Psoas muscle (tissue), 8 donors: ENCODE data around the gene GDPD1. TPM values are rescaled to one million over a fixed set of nuclear protein-coding genes. Genes with fewer than 3 reads are reported as not detected.

Experiments
- ATAC-seq, 4 donors: fragments of 200-7000 bp; cut with Tn5 transposase; one replicate each; pipeline ENCODE4 v1.9.1; 2020; ENCODE audit warnings: moderate library complexity in 3 of 4, mild to moderate bottlenecking in 2 of 4
- DNase-seq, 2 donors: peaks; one replicate each; pipeline ENCODE4 v3.0.0-alpha.2; 2020
- H3K27ac ChIP-seq: fragments of 200-600 bp; one replicate; pipeline ENCODE4 v1.8.0; 2022
- H3K27me3 ChIP-seq, 3 donors: fragments of 200-600 bp in 1 of 3; one replicate each; pipeline versions ENCODE4 v1.6.1 to v1.8.0; 2013 to 2022; ENCODE audit warnings: low read length in 2 of 3, mild to moderate bottlenecking in 2 of 3, moderate library complexity in 1 of 3; ENCODE audit not compliant: insufficient read depth in 3 of 3
- H3K36me3 ChIP-seq, 2 donors: fragments of 200-600 bp in 1 of 2; one replicate each; pipeline versions ENCODE4 v1.6.1 to v1.8.0; 2013 to 2022; ENCODE audit warnings: low read depth in 1 of 2, mild to moderate bottlenecking in 1 of 2, moderate library complexity in 1 of 2; ENCODE audit not compliant: insufficient read depth in 1 of 2
- H3K4me1 ChIP-seq: fragments of 200-600 bp; one replicate; pipeline ENCODE4 v1.8.0; 2022
- H3K4me3 ChIP-seq: fragments of 200-600 bp; one replicate; pipeline ENCODE4 v1.8.0; 2022; ENCODE audit warnings: mild to moderate bottlenecking
- H3K9me3 ChIP-seq: fragments of 200-600 bp; one replicate; pipeline ENCODE4 v1.8.0; 2022
- CTCF ChIP-seq: fragments of 200-600 bp; IDR thresholded peaks from one replicate; pipeline ENCODE4 v1.8.0; 2022; ENCODE audit warnings: antibody characterized with exemption
- WGBS, 3 donors: extraction: QIAGEN DNeasy Blood & Tissue Kit; methylation state at CpG; one replicate each; pipeline versions ENCODE4 v1.1.6 to v1.1.7; 2013; 5-methylcytosine and 5-hydroxymethylcytosine counted together
- intact Hi-C, 2 donors: fragments of 100-400 bp; cut with DNase I; formaldehyde crosslinking; loops; one replicate each; pipeline versions ENCODE4 v1.11.0 to v1.14.2; 2022
- polyA plus RNA-seq, 3 donors: library from polyadenylated mRNA; stranded (reverse); fragments of 200-250 nt; gene quantifications; one replicate each; pipeline ENCODE4 v1.2.3, GENCODE V29; 2013
- total RNA-seq, 4 donors: library from RNA; stranded (reverse); fragmentation: NEBNext Ultra II Directional in 2 of 4; extraction: Animal tissue kit (Norgen Biotek cat#: 25700) in 2 of 4; gene quantifications; one replicate each; pipeline versions ENCODE4 v1.2.1 to v1.2.4, GENCODE V29; 2021 to 2023
- donor health status: healthy with polysubstance abuse.
- donor health status: DM: no; HTN: no; CAD: no; lungs with moderate emphysema.
- donor health status: Bipolar disorder and iron deficiency.
- donor health status: healthy.
- donor health status: DM: yes; HTN: yes; CAD: no.
- donor health status: DM: no; HTN: no; CAD: no.
- donor health status: DM: no; HTN: no; CAD: no.
- donor health status: DM: yes; HTN: yes; CAD: no.

The GDPD1 gene
- total and polyA plus RNA-seq, 7 donors = 0.25 to 2.3 (median 0.99) TPM

- H3K4me1 ChIP-seq = no peaks in the 10 kb centered on the region
- peaks cover 0 to 4% of the 10 kb centered on the region in 2 donors for H3K36me3 ChIP-seq
- H3K4me3 ChIP-seq = no peak overlapping the region
- peak in 1 of 4 donors; percentile 21 for ATAC-seq
- 55 to 66% (median 65%) methylated on average over 2 of the region's 2 CpGs for WGBS, 3 donors
- no peaks in the 10 kb centered on the region for H3K9me3 ChIP-seq
- intact Hi-C loops = no loop called here
- H3K27me3 ChIP-seq = no peaks in the 10 kb centered on the region
- TF ChIP-seq CTCF = no peak
- no peak overlapping the region for H3K27ac ChIP-seq
- DNase-seq = no peak
These were observed 36.8 kb downstream of the GDPD1 start for GRCh38 chr17:59257101-59257500.

- WGBS, 3 donors = 90 to 91% (median 90%) methylated on average over 2 of the region's 2 CpGs
- no peak for DNase-seq
- no peak for TF ChIP-seq CTCF
- Histone ChIP-seq H3K9me3 (no peaks in the 10 kb centered on the region), H3K27me3 (no peaks in the 10 kb centered on the region), H3K27ac (no peak overlapping the region), H3K4me1 (no peaks in the 10 kb centered on the region), H3K4me3 (no peak overlapping the region), H3K36me3 (no peaks in the 10 kb centered on the region)
- ATAC-seq = no peak
- intact Hi-C loops = no loop called here
These were observed 40.4 kb downstream of the GDPD1 start for GRCh38 chr17:59260722-59261121.

- Histone ChIP-seq H3K27me3 (no peaks in the 10 kb centered on the region), H3K4me3 (no peak overlapping the region), H3K27ac (no peak overlapping the region), H3K4me1 (no peaks in the 10 kb centered on the region), H3K36me3 (peaks cover 0 to 20% of the 10 kb centered on the region in 2 donors), H3K9me3 (no peaks in the 10 kb centered on the region)
- no peak for TF ChIP-seq CTCF
- DNase-seq (no peak), ATAC-seq (no peak)
- intact Hi-C loops = no loop called here
- WGBS, 3 donors = 76 to 86% (median 84%) methylated on average over 4 of the region's 4 CpGs
These were observed 46.4 kb downstream of the GDPD1 start for GRCh38 chr17:59266745-59267144.

DNA sequence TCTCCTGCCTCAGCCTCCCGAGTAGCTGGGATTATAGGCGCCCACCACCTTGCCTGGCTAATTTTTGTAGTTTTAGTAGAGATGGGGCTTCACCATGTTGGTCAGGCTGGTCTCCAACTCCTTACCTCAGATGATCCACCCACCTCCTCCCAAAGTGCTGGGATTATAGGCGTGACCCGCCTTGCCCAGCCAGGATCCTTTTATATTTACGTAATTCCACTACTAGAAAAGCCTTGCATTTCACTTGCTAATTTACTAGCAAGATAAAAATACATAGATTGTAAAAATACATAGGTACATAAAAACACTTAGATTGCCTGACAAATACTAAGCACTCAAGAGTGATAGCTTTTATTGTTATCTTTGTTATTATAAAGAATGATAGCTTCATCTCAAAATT lies 47.5 kb downstream of the GDPD1 start:
- H3K4me3 ChIP-seq = no peak overlapping the region
- ATAC-seq = no peak
- 91 to 95% (median 92%) methylated on average over 5 of the region's 5 CpGs for WGBS, 3 donors
- H3K4me1 ChIP-seq = no peaks in the 10 kb centered on the region
- no peak for DNase-seq
- H3K9me3 ChIP-seq = no peaks in the 10 kb centered on the region
- H3K36me3 ChIP-seq = peaks cover 0 to 25% of the 10 kb centered on the region in 2 donors
- no peak overlapping the region for H3K27ac ChIP-seq
- TF ChIP-seq CTCF = no peak
- intact Hi-C loops = no loop called here
- no peaks in the 10 kb centered on the region for H3K27me3 ChIP-seq

DNA sequence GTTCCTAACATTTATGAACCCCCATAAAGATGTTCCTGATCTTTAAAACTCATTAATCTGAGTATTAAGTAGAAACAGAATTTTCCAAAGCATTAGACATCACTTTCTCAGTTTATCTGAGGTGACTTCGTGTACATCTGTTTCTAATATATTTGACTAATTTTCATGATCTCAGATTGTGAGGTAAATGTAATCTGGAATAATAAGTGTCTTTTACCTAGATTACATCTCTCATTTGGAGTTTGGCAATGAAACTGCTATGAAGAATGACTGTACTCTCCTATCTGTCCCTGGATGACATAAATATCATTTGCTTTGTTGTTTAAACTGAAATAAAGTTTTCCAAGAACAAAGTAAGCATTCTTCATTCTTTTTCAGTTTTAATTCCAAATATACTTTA lies 55.3 kb downstream of the GDPD1 start:
- intact Hi-C loops = no loop called here
- no peak for ATAC-seq
- WGBS, 3 donors = 79 to 95% (median 79%) methylated on average over 1 of the region's 1 CpG
- no peak for TF ChIP-seq CTCF
- no peaks in the 10 kb centered on the region for H3K4me1 ChIP-seq
- H3K27ac ChIP-seq = no peak overlapping the region
- H3K36me3 ChIP-seq = peaks cover 0 to 11% of the 10 kb centered on the region in 2 donors
- no peak for DNase-seq
- no peak overlapping the region for H3K4me3 ChIP-seq
- no peaks in the 10 kb centered on the region for H3K27me3 ChIP-seq
- no peaks in the 10 kb centered on the region for H3K9me3 ChIP-seq
